ENCODE measurements around the gene ALX3.
"Not testable (repeated sequence)": the region's sequence is repeated elsewhere in the genome, so short reads cannot be mapped to it uniquely, and the experiment has no call there.

Gene ALX3

DNA sequence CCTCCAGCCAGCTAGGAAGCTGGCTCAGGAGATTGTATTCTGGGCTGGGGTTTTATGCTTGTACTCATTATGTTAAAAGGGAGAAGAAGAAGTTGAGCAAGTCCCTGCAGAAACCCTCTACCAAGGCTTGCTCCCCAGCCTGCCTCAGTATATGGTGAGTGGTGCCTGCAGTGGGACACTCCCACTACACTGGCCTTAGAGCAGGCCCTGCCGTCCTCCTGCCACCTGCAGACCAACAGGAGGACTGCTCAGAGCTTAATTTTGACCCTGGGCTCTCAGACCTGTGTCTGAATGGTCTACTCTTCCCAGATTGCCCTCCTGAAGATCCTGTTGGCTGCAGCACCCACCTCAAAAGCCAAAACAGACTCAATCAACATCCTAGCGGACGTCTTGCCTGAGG is 23.0 kb downstream of the ALX3 start:
- no peak for DNase-seq (ENCODE audit: low read depth)

DNA sequence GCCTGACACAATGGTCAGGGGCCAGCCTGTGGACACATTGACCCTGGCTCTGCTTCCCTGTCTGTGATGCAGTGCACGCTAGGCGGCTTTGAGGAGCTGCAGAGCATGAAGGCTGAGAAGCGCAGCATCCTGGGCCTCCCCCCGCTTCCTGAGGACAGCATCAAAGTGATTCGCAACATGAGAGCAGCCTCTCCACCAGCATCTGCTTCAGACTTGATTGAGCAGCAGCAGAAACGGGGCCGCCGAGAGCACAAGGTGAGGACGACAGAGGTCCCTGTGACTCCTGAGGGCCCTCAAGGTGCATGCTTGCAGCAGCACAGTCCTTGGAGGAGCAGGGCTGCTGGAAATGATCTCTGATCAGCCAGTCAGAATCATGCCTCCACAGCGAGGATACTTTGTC is 27.5 kb downstream of the ALX3 start:
- no peak for DNase-seq (ENCODE audit: low read depth)

GRCh38 chr1:110040548-110040947 is 29.9 kb downstream of the ALX3 start:
- DNase-seq (ENCODE audit: low read depth) = no peak

DNA sequence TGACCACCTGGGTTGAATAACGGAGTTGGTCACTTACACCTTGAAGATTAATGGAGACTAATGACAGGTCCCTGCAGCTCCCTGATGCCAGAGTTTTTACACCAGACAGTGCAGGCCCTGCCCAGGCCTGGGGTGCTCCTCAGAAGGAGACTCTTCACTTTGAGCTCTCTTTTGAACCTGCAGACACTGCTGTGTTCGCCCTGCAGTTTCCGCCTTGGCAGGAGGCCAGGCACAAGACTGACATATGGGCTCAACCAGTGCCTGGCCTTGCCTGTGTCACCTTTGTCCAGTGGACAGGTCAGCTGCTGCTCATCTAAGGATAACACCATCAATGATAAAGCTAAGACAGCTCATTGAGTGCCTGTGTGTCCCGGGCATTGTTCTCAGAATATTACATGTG is 30.8 kb downstream of the ALX3 start:
- no peak for DNase-seq (ENCODE audit: low read depth)

DNA sequence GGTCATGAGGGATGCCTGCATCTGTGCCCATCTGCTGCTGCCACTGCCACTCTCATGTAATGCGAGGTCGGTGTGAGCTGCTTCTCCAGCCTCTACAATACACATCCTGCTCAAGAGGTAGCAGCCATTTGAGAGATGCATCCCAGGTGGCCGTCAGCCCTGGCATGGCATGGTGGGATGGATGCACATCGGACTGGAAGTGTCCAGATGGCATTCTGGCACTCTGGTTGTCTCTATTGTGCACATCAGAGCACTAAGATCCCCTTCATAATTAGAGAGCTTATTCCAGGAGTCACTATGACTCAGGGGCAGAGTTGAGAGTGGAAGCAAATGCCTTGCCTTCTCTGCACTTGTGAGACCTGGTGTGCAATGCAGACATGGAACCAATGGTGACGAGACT is 32.2 kb downstream of the ALX3 start:
- DNase-seq (ENCODE audit: low read depth) = no peak

DNA sequence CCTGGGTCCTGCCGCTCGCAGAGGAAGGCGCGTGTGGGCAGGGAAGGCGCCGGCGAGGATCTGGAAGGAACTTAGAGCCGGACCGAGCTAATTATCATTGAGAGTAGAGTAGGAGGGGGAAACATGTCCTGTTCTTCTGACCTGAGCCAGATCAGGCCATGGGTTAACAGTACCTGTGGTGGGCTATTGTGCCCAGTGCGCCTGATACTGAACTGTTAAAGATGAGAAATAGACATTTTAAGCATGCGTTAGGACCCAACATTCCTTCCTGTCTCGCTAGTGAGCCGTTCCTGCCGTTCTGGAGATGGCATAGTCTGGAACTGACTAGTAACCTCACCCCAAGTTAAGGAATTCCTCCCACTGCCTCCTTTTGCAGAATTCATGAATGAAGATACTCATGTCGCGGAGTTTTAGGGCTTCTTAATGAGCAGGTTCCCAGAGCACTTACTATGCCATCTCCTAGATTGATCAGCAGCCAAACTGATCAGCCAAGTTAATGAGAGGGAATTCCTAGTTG is 35.2 kb downstream of the ALX3 start:
- no peak for DNase-seq (ENCODE audit: low read depth)

GRCh38 chr1:110034451-110035235 is 35.8 kb downstream of the ALX3 start, which contains the start of gene STRIP1:
Gene STRIP1 (plus strand): TSS chr1:110034624. CDS start chr1:110034638, 14 bp downstream.
- peak; percentile 85 for DNase-seq (ENCODE audit: low read depth)

- DNase-seq (ENCODE audit: low read depth) = no peak
These were observed 36.4 kb downstream of the ALX3 start for GRCh38 chr1:110034040-110034450.

DNA sequence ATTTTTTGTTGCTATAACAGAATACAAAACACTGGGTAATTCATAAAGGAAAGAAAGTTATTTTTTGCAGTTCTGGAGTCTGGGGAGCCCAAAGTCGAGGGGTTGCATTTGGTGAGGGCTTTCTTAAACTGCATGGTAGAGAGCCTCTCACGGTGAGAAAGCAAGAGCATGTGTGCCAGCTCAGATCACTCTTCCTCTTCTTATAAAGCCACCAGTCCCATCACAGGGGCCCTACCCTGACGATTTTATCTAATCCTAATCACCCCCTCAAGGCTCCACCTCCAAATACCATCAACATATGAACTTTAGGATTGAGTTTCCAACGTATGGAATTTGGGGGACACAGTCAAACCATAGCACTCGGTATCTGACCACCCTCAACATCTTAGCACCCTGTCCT is 37.1 kb downstream of the ALX3 start:
- no peak for DNase-seq (ENCODE audit: low read depth)

- DNase-seq (ENCODE audit: low read depth) = no peak
These were observed 38.1 kb downstream of the ALX3 start for GRCh38 chr1:110032327-110032726.

DNA sequence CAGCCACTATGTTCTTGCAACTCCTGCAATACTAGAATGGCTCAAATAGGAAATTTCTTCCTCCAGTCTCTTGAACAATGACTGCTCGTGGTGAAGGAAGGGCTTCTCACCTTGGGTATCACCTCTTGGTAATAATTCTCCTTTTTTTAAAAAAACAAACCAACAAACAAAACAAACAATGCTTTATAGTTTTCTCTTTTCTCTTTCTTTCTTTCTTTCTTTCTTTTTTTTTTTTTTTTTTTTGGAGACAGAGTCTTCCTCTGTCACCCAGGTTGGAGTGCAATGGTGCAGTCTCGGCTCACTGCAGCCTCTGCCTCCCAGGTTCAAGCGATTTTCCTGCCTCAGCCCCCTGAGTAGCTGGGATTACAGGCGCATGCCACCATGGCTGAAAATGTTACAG is 39.8 kb downstream of the ALX3 start:
- DNase-seq (ENCODE audit: low read depth) = not testable (repeated sequence)

- DNase-seq (ENCODE audit: low read depth) = no peak
These were observed 45.9 kb downstream of the ALX3 start for GRCh38 chr1:110024613-110025012.

GRCh38 chr1:110021285-110021684 is 49.2 kb downstream of the ALX3 start:
- DNase-seq (ENCODE audit: low read depth) = no peak

GRCh38 chr1:110019770-110020169 is 50.7 kb downstream of the ALX3 start:
- DNase-seq (ENCODE audit: low read depth) = no peak

- no peak for DNase-seq (ENCODE audit: low read depth)
These were observed 52.1 kb downstream of the ALX3 start for GRCh38 chr1:110018396-110018795.

DNA sequence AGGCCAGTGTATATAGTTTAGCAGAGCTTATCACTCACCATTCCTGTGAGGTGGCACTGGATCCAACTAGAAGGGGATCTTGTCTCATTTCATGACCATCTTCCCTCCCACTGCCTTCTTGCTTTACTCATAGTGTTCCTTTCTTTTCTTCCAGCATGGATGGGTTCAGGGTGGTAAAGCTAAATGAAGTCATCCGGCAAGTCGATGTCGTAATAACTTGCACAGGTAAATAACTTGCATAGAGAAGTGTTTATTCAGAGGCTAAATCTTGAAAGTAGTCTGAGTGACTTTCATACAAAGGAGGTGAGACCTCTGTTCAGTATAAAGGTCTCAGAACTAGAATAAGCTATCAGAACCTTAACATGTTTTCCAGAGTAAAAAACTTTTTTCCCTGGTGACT is 52.7 kb downstream of the ALX3 start:
- DNase-seq (ENCODE audit: low read depth) = no peak

GRCh38 chr1:110012100-110012780 is 58.2 kb downstream of the ALX3 start:
- no peak for DNase-seq (ENCODE audit: low read depth)

GRCh38 chr1:110011527-110012041 is 58.9 kb downstream of the ALX3 start:
- no peak for DNase-seq (ENCODE audit: low read depth)

All from HS-5 (cell line).